WTC11 (cell line): ENCODE results near the gene PPP1R11. TPM values are rescaled to one million over a fixed set of nuclear protein-coding genes. Genes with fewer than 3 reads are reported as not detected.

Experiments
- ATAC-seq: fragments of 200-7000 bp; cut with Tn5 transposase; 2 replicates; pipeline ENCODE4 v1.10.0; 2021; ENCODE audit warnings: mild to moderate bottlenecking, moderate library complexity
- CTCF ChIA-PET: fragments of 300-600 bp; sonication (Branson Sonifier 250); formaldehyde crosslinking; loops from one replicate; lab custom pipeline; 2021; ENCODE audit warnings: antibody characterized with exemption; lab: Charles Lee
- POLR2A ChIA-PET: fragments of 350-600 bp; sonication (Branson Sonifier 250); formaldehyde crosslinking; loops from one replicate; lab custom pipeline; 2021; ENCODE audit warnings: antibody characterized with exemption; lab: Charles Lee
- DNase-seq: peaks from one replicate; pipeline ENCODE4 v3.0.0; 2021; ENCODE audit warnings: low spot score
- H3K27ac Mint-ChIP-seq: 2 replicates; pipeline ENCODE4 v1.8.0; 2021; ENCODE audit warnings: mixed read lengths
- H3K27me3 Mint-ChIP-seq: 2 replicates; pipeline ENCODE4 v1.8.0; 2021; ENCODE audit warnings: low read depth, mild to moderate bottlenecking, moderate library complexity, mixed read lengths
- H3K36me3 Mint-ChIP-seq: 2 replicates; pipeline ENCODE4 v1.8.0; 2021; ENCODE audit warnings: mixed read lengths
- H3K4me1 Mint-ChIP-seq: 2 replicates; pipeline ENCODE4 v1.8.0; 2022; ENCODE audit warnings: mixed read lengths
- H3K4me3 Mint-ChIP-seq: 2 replicates; pipeline ENCODE4 v1.8.0; 2021; ENCODE audit warnings: mild to moderate bottlenecking, moderate library complexity, mixed read lengths
- H3K9me3 Mint-ChIP-seq: 2 replicates; pipeline ENCODE4 v1.8.0; 2021; ENCODE audit warnings: mixed read lengths
- CBFB ChIP-seq: sonication (generic); formaldehyde crosslinking; IDR thresholded peaks from 2 replicates; pipeline ENCODE4 v1.8.1; 2022; ENCODE audit warnings: mild to moderate bottlenecking, low read depth, missing genetic modification reagents
- GRHL2 ChIP-seq: fragments of 250-450 bp; sonication (Bioruptor Pico); IDR thresholded peaks from 2 replicates; pipeline ENCODE4 v1.8.0; 2022; ENCODE audit warnings: mild to moderate bottlenecking, moderate library complexity; ENCODE audit not compliant: insufficient replicate concordance, severe bottlenecking
- MXD4 ChIP-seq: fragments of 250-450 bp; sonication (Bioruptor Pico); IDR thresholded peaks from 2 replicates; pipeline ENCODE4 v1.8.0; 2021; ENCODE audit warnings: mild to moderate bottlenecking, moderate library complexity, borderline replicate concordance
- NR1H2 ChIP-seq: sonication (generic); formaldehyde crosslinking; IDR thresholded peaks from 2 replicates; pipeline ENCODE4 v1.9.0; 2021; ENCODE audit warnings: mild to moderate bottlenecking, moderate library complexity, missing genetic modification reagents
- RORB ChIP-seq: fragments of 250-450 bp; sonication (Bioruptor Pico); IDR thresholded peaks from 2 replicates; pipeline ENCODE4 v1.9.0; 2021; ENCODE audit warnings: mild to moderate bottlenecking
- TEAD4 ChIP-seq: sonication (generic); formaldehyde crosslinking; IDR thresholded peaks from 2 replicates; pipeline ENCODE4 v1.8.0; 2022; ENCODE audit warnings: mild to moderate bottlenecking, missing genetic modification reagents
- USF1 ChIP-seq: sonication (generic); formaldehyde crosslinking; IDR thresholded peaks from 2 replicates; pipeline ENCODE4 v1.8.0; 2022; ENCODE audit warnings: mild to moderate bottlenecking, missing genetic modification reagents
- ZNF219 ChIP-seq: sonication (generic); formaldehyde crosslinking; IDR thresholded peaks from 2 replicates; pipeline ENCODE4 v1.8.0; 2023; ENCODE audit warnings: missing genetic modification reagents, mild to moderate bottlenecking, borderline replicate concordance
- ZNF263 ChIP-seq: sonication (generic); formaldehyde crosslinking; IDR thresholded peaks from 2 replicates; pipeline ENCODE4 v1.8.1; 2022; ENCODE audit warnings: low read depth, mild to moderate bottlenecking, moderate library complexity, missing genetic modification reagents
- ZNF396 ChIP-seq: fragments of 250-450 bp; sonication (Bioruptor Pico); IDR thresholded peaks from 2 replicates; pipeline ENCODE4 v1.8.0; 2021; ENCODE audit warnings: mild to moderate bottlenecking, moderate library complexity, borderline replicate concordance
- ZNF423 ChIP-seq: fragments of 250-450 bp; sonication (Bioruptor Pico); IDR thresholded peaks from 2 replicates; pipeline ENCODE4 v2.1.2; 2022; ENCODE audit warnings: mild to moderate bottlenecking, moderate library complexity
- ZNF532 ChIP-seq: fragments of 250-450 bp; sonication (Bioruptor Pico); IDR thresholded peaks from 2 replicates; pipeline ENCODE4 v1.9.0; 2021; ENCODE audit warnings: mild to moderate bottlenecking, borderline replicate concordance
- total RNA-seq: library from RNA; stranded (reverse); gene quantifications from 3 replicates; pipeline ENCODE4 v1.2.3, GENCODE V29; 2021
- TF ChIP-seq, protein P1 (sequence below): fragments of 250-450 bp; sonication (Bioruptor Pico); IDR thresholded peaks from 2 replicates; pipeline ENCODE4 v1.9.0; 2021; ENCODE audit warnings: mild to moderate bottlenecking
- TF ChIP-seq, protein P2 (sequence below): sonication (generic); formaldehyde crosslinking; IDR thresholded peaks from 2 replicates; pipeline ENCODE4 v1.8.1; 2023; ENCODE audit warnings: mild to moderate bottlenecking, missing genetic modification reagents, moderate library complexity
- TF ChIP-seq, protein P3 (sequence below): fragments of 250-450 bp; sonication (Bioruptor Pico); conservative IDR thresholded peaks from 2 replicates; pipeline ENCODE4 v1.9.0; 2021; ENCODE audit warnings: mild to moderate bottlenecking
- TF ChIP-seq, protein P4 (sequence below): fragments of 250-450 bp; sonication (Bioruptor Pico); IDR thresholded peaks from 2 replicates; pipeline ENCODE4 v1.9.0; 2021; ENCODE audit warnings: mild to moderate bottlenecking
- TF ChIP-seq, protein P5 (sequence below): sonication (generic); formaldehyde crosslinking; IDR thresholded peaks from 2 replicates; pipeline ENCODE4 v1.8.1; 2022; ENCODE audit warnings: low read depth, missing genetic modification reagents, borderline replicate concordance
- TF ChIP-seq, protein P6 (sequence below): sonication (generic); formaldehyde crosslinking; conservative IDR thresholded peaks from 2 replicates; pipeline ENCODE4 v1.8.1; 2023; ENCODE audit warnings: mild to moderate bottlenecking, low read depth, missing genetic modification reagents, moderate library complexity

The PPP1R11 gene
- total RNA-seq, 1 experiment from 2014 or later, result 25.0 TPM

DNA sequence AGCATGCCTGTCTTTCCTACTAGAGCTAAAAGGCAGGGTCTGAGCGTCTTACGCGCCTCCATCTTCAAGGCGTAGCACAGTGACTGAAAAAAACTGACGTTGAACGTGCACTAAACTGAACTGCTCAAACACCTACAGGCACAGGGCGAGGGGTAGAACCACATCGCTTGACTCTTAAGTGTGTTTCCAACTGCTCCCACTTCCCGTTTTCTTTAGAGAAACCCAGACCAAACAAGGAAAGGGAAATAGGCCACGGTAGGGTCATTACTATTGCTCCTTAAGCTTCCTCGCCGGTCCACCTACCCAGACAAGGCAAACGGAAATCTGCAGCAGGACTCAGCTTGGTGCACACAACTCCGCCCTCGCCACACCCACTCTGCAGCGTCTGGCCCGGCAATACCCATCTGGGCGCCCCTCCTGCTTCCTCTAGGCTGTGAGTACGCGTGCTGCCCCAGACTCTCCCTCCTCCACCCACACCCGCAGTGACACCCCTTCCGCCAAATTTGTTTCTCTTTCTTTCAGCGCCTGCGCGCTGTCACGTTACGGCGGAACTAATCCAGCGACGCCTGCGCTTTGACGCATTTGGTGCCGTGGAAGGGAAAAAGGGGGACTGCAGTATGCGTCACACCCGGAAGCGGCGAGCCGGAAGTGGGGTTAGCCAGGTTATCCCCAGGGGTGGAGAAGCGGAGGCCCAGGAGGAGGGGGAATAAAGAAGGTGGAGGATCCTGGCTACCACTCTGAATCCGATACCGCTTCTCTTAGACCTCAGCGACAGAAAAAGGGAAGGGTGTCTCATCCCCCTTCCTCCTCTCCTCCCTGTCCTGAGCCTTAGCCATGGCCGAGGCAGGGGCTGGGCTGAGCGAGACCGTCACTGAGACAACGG lies at the start of gene PPP1R11 (continued):
- TF ChIP-seq, protein P1, sequence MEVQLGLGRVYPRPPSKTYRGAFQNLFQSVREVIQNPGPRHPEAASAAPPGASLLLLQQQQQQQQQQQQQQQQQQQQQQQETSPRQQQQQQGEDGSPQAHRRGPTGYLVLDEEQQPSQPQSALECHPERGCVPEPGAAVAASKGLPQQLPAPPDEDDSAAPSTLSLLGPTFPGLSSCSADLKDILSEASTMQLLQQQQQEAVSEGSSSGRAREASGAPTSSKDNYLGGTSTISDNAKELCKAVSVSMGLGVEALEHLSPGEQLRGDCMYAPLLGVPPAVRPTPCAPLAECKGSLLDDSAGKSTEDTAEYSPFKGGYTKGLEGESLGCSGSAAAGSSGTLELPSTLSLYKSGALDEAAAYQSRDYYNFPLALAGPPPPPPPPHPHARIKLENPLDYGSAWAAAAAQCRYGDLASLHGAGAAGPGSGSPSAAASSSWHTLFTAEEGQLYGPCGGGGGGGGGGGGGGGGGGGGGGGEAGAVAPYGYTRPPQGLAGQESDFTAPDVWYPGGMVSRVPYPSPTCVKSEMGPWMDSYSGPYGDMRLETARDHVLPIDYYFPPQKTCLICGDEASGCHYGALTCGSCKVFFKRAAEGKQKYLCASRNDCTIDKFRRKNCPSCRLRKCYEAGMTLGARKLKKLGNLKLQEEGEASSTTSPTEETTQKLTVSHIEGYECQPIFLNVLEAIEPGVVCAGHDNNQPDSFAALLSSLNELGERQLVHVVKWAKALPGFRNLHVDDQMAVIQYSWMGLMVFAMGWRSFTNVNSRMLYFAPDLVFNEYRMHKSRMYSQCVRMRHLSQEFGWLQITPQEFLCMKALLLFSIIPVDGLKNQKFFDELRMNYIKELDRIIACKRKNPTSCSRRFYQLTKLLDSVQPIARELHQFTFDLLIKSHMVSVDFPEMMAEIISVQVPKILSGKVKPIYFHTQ (CRISPR knock-in tag), result no peak
- TF ChIP-seq, protein P2, sequence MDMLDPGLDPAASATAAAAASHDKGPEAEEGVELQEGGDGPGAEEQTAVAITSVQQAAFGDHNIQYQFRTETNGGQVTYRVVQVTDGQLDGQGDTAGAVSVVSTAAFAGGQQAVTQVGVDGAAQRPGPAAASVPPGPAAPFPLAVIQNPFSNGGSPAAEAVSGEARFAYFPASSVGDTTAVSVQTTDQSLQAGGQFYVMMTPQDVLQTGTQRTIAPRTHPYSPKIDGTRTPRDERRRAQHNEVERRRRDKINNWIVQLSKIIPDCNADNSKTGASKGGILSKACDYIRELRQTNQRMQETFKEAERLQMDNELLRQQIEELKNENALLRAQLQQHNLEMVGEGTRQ (CRISPR knock-in tag), result no peak
- TF ChIP-seq ZNF532 (no peak), ZNF219 (CRISPR knock-in tag) (no peak), ZNF423 (CRISPR knock-in tag) (no peak), USF1 (no peak), ZNF263 (CRISPR knock-in tag) (peak; percentile 75; the same call in 1 of the 2 replicates), GRHL2 (no peak), TEAD4 (CRISPR knock-in tag) (no peak), CBFB (CRISPR knock-in tag) (no peak)
- TF ChIP-seq, protein P3, sequence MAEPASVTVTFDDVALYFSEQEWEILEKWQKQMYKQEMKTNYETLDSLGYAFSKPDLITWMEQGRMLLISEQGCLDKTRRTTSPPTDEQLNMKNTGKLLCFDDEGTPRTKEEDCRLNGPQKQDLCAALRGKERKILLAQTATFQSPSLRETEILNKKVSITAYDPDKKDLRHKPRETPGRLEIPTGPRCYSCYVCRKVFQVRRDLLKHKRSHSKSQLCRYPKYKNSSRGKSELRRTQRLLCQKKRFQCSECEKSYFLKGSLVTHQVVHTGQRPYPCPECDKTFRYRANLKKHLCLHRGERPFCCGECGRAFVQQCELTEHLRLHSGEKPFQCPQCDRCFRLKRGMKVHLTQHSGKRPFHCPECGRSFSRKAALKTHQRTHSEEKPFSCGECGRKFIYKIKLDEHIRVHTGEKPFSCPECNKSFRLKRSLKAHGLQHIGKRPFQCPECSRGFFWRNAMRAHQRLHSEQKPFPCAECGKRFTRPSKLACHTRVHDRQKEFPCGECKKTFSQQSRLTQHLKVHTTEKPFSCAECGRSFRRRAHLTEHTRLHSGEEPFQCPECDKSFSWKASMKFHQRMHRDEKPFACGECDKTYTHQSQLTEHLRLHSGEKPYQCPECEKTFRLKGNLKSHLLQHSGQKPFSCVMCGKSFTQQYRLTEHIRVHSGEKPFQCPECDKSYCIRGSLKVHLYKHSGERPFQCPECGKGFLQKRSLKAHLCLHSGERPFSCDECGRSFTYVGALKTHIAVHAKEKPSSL (CRISPR knock-in tag), result no peak
- TF ChIP-seq, protein P4, sequence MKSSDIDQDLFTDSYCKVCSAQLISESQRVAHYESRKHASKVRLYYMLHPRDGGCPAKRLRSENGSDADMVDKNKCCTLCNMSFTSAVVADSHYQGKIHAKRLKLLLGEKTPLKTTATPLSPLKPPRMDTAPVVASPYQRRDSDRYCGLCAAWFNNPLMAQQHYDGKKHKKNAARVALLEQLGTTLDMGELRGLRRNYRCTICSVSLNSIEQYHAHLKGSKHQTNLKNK (CRISPR knock-in tag), result no peak
- TF ChIP-seq, all 79 proteins: peak for 12

GRCh38 chr6:30019819-30020218 lies 47.2 kb upstream of the PPP1R11 start:
- Mint-ChIP-seq H3K27ac (no peak overlapping the region), H3K4me3 (no peak overlapping the region), H3K9me3 (no peaks in the 10 kb centered on the region), H3K27me3 (no peaks in the 10 kb centered on the region), H3K36me3 (no peaks in the 10 kb centered on the region), H3K4me1 (no peaks in the 10 kb centered on the region)
- ChIA-PET CTCF (no interaction called here), POLR2A (no interaction called here)
- ATAC-seq, result no peak
- no peak for DNase-seq
- no peak for TF ChIP-seq RORB (CRISPR knock-in tag)
- TF ChIP-seq, protein P5, sequence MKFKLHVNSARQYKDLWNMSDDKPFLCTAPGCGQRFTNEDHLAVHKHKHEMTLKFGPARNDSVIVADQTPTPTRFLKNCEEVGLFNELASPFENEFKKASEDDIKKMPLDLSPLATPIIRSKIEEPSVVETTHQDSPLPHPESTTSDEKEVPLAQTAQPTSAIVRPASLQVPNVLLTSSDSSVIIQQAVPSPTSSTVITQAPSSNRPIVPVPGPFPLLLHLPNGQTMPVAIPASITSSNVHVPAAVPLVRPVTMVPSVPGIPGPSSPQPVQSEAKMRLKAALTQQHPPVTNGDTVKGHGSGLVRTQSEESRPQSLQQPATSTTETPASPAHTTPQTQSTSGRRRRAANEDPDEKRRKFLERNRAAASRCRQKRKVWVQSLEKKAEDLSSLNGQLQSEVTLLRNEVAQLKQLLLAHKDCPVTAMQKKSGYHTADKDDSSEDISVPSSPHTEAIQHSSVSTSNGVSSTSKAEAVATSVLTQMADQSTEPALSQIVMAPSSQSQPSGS (CRISPR knock-in tag), result no peak
- TF ChIP-seq, protein P6, sequence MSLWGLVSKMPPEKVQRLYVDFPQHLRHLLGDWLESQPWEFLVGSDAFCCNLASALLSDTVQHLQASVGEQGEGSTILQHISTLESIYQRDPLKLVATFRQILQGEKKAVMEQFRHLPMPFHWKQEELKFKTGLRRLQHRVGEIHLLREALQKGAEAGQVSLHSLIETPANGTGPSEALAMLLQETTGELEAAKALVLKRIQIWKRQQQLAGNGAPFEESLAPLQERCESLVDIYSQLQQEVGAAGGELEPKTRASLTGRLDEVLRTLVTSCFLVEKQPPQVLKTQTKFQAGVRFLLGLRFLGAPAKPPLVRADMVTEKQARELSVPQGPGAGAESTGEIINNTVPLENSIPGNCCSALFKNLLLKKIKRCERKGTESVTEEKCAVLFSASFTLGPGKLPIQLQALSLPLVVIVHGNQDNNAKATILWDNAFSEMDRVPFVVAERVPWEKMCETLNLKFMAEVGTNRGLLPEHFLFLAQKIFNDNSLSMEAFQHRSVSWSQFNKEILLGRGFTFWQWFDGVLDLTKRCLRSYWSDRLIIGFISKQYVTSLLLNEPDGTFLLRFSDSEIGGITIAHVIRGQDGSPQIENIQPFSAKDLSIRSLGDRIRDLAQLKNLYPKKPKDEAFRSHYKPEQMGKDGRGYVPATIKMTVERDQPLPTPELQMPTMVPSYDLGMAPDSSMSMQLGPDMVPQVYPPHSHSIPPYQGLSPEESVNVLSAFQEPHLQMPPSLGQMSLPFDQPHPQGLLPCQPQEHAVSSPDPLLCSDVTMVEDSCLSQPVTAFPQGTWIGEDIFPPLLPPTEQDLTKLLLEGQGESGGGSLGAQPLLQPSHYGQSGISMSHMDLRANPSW (CRISPR knock-in tag), result no peak
- TF ChIP-seq MXD4, result no peak
- TF ChIP-seq ZNF396 (CRISPR knock-in tag), result no peak
- no peak for TF ChIP-seq NR1H2
